ENCODE results near the gene MBOAT7. TPM values are rescaled to one million over a fixed set of nuclear protein-coding genes. Genes with fewer than 3 reads are reported as not detected.

MBOAT7 gene
- total and polyA plus RNA-seq, 2 experiments from 2014 or later: 109 to 133 TPM

- Histone ChIP-seq H3K9ac (no peak overlapping the region), H3K36me3 (ENCODE audit: low read depth) (no peaks in the 10 kb centered on the region; the same call in 1 of the 2 replicates), H3K27ac (no peak overlapping the region), H3F3A (ENCODE audit: insufficient read depth) (no peaks in the 10 kb centered on the region), H3K9me3 (ENCODE audit: low read depth) (no peaks in the 10 kb centered on the region), H3K4me1 (ENCODE audit: insufficient read depth) (no peaks in the 10 kb centered on the region), H4K20me1 (ENCODE audit: insufficient read depth) (no peaks in the 10 kb centered on the region), H2AFZ (no peak overlapping the region), H3K4me2 (ENCODE audit: unreplicated experiment) (no peak overlapping the region), H3K9me2 (ENCODE audit: insufficient read depth) (no peaks in the 10 kb centered on the region), H3K79me2 (ENCODE audit: insufficient read depth) (no peaks in the 10 kb centered on the region), H3K27me3 (replicated peaks; ENCODE audit: insufficient read depth) (no peaks in the 10 kb centered on the region), H3K4me3 (no peak overlapping the region)
- no peak for DNase-seq
- TF ChIP-seq EZH2 (IDR thresholded peaks at IDR 0.05; ENCODE audit: insufficient read depth, poor library complexity, severe bottlenecking): no peak
- TF ChIP-seq EZH2phosphoT487 (IDR thresholded peaks at IDR 0.05; ENCODE audit: insufficient read depth, low read depth): no peak
- in situ Hi-C loops (cut with MboI): no loop called here
- 93 to 94% methylated on average over 25 to 44 of the region's 44 CpGs for WGBS, 2 experiments (ENCODE audit: low coverage in 1 of 2, low lambda C conversion rate in 2 of 2, missing lambda C conversion rate in 2 of 2)
These were observed 61.5 kb downstream of the MBOAT7 start for GRCh38 chr19:54127688-54128440.

- in situ Hi-C loops (cut with MboI): no loop called here
- TF ChIP-seq EZH2phosphoT487 (IDR thresholded peaks at IDR 0.05; ENCODE audit: insufficient read depth, low read depth) (no peak), EZH2 (IDR thresholded peaks at IDR 0.05; ENCODE audit: insufficient read depth, poor library complexity, severe bottlenecking) (no peak)
- Histone ChIP-seq H3K4me1 (ENCODE audit: insufficient read depth) (no peaks in the 10 kb centered on the region), H3K4me2 (ENCODE audit: unreplicated experiment) (no peak overlapping the region), H3K36me3 (ENCODE audit: low read depth) (no peaks in the 10 kb centered on the region), H4K20me1 (ENCODE audit: insufficient read depth) (no peaks in the 10 kb centered on the region), H3K9ac (no peak overlapping the region), H3K9me2 (ENCODE audit: insufficient read depth) (no peaks in the 10 kb centered on the region), H2AFZ (no peak overlapping the region), H3K9me3 (ENCODE audit: low read depth) (no peaks in the 10 kb centered on the region), H3K4me3 (no peak overlapping the region), H3K27ac (no peak overlapping the region), H3K27me3 (replicated peaks; ENCODE audit: insufficient read depth) (no peaks in the 10 kb centered on the region), H3F3A (ENCODE audit: insufficient read depth) (no peaks in the 10 kb centered on the region), H3K79me2 (ENCODE audit: insufficient read depth) (no peaks in the 10 kb centered on the region)
- no peak for DNase-seq
- 87 to 88% methylated on average over 9 of the region's 9 CpGs for WGBS, 2 experiments (ENCODE audit: low coverage in 1 of 2, low lambda C conversion rate in 2 of 2, missing lambda C conversion rate in 2 of 2)
These were observed 63.7 kb downstream of the MBOAT7 start for GRCh38 chr19:54125713-54126112.

DNA sequence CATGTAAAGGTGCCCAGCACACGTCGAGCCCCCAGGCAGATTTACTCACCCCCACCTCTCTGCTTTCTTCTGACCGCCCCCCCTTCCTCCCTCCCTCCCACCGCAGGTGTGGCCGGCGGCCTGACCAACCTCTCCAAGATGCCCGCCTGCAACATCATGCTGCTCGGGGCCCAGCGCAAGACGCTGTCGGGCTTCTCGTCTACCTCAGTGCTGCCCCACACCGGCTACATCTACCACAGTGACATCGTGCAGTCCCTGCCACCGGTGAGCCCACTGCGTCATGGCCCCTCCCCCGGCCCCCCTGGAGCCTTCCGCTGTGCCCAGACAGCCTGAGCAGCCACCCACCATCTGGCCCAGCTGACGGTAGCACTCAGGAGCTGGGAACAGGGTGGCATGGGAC is 65.0 kb downstream of the MBOAT7 start:
- no peak overlapping the region for H3K4me3 ChIP-seq
- H3K27ac ChIP-seq: no peak overlapping the region
- H3K9me2 ChIP-seq (ENCODE audit: insufficient read depth): no peaks in the 10 kb centered on the region
- H3K79me2 ChIP-seq (ENCODE audit: insufficient read depth): no peaks in the 10 kb centered on the region
- no peaks in the 10 kb centered on the region for H3F3A ChIP-seq (ENCODE audit: insufficient read depth)
- in situ Hi-C loops (cut with MboI): no loop called here
- no peaks in the 10 kb centered on the region for H3K9me3 ChIP-seq (ENCODE audit: low read depth)
- H3K36me3 ChIP-seq (ENCODE audit: low read depth): 0 out of 2 replicates have a peak, but pooled peaks cover 4% of the 10 kb centered on the region
- no peak overlapping the region for H3K4me2 ChIP-seq (ENCODE audit: unreplicated experiment)
- DNase-seq: no peak
- WGBS, 2 experiments (ENCODE audit: low coverage in 1 of 2, low lambda C conversion rate in 2 of 2, missing lambda C conversion rate in 2 of 2): 89 to 95% methylated on average over 8 to 19 of the region's 19 CpGs
- no peak overlapping the region for H2AFZ ChIP-seq
- TF ChIP-seq EZH2phosphoT487 (IDR thresholded peaks at IDR 0.05; ENCODE audit: insufficient read depth, low read depth) (no peak), EZH2 (IDR thresholded peaks at IDR 0.05; ENCODE audit: insufficient read depth, poor library complexity, severe bottlenecking) (no peak)
- H3K4me1 ChIP-seq (ENCODE audit: insufficient read depth): no peaks in the 10 kb centered on the region
- no peak overlapping the region for H3K9ac ChIP-seq
- no peaks in the 10 kb centered on the region for H4K20me1 ChIP-seq (ENCODE audit: insufficient read depth)
- H3K27me3 ChIP-seq (replicated peaks; ENCODE audit: insufficient read depth): no peaks in the 10 kb centered on the region

GRCh38 chr19:54123682-54124081 is 65.7 kb downstream of the MBOAT7 start:
- H3K9ac ChIP-seq: no peak overlapping the region
- no peak overlapping the region for H3K4me3 ChIP-seq
- DNase-seq: no peak
- WGBS, 2 experiments (ENCODE audit: low coverage in 1 of 2, low lambda C conversion rate in 2 of 2, missing lambda C conversion rate in 2 of 2): 93 to 97% methylated on average over 14 to 17 of the region's 17 CpGs
- H3K27me3 ChIP-seq (replicated peaks; ENCODE audit: insufficient read depth): no peaks in the 10 kb centered on the region
- H3F3A ChIP-seq (ENCODE audit: insufficient read depth): no peaks in the 10 kb centered on the region
- no peak overlapping the region for H2AFZ ChIP-seq
- H4K20me1 ChIP-seq (ENCODE audit: insufficient read depth): no peaks in the 10 kb centered on the region
- H3K9me3 ChIP-seq (ENCODE audit: low read depth): no peaks in the 10 kb centered on the region
- H3K79me2 ChIP-seq (ENCODE audit: insufficient read depth): no peaks in the 10 kb centered on the region
- no peak overlapping the region for H3K27ac ChIP-seq
- H3K9me2 ChIP-seq (ENCODE audit: insufficient read depth): no peaks in the 10 kb centered on the region
- H3K36me3 ChIP-seq (ENCODE audit: low read depth): 0 out of 2 replicates have a peak, but pooled peaks cover 5% of the 10 kb centered on the region
- in situ Hi-C loops (cut with MboI): no loop called here
- H3K4me1 ChIP-seq (ENCODE audit: insufficient read depth): no peaks in the 10 kb centered on the region
- no peak overlapping the region for H3K4me2 ChIP-seq (ENCODE audit: unreplicated experiment)
- TF ChIP-seq EZH2phosphoT487 (IDR thresholded peaks at IDR 0.05; ENCODE audit: insufficient read depth, low read depth) (no peak), EZH2 (IDR thresholded peaks at IDR 0.05; ENCODE audit: insufficient read depth, poor library complexity, severe bottlenecking) (no peak)

Other genes starting within 250 kb of the MBOAT7 start
- gene CACNG8, start 226.6 kb downstream of the MBOAT7 start, total RNA-seq (2014; rRNA removed; shearing (Covaris generic)): 0.11 TPM in 1 of 2 replicates, not detected in the other
- not detected in 2 replicates for gene CACNG8, start 226.6 kb downstream of the MBOAT7 start, polyA plus RNA-seq (2016; fragmentation: Nextera tagmentation; extraction: Ambion mirVana)
- gene CACNG6, start 197.9 kb downstream of the MBOAT7 start, total RNA-seq (2014; rRNA removed; shearing (Covaris generic)): not detected in 2 replicates
- not detected in 2 replicates for gene CACNG6, start 197.9 kb downstream of the MBOAT7 start, polyA plus RNA-seq (2016; fragmentation: Nextera tagmentation; extraction: Ambion mirVana)
- not detected in 2 replicates for gene VSTM1, start 125.7 kb downstream of the MBOAT7 start, total RNA-seq (2014; rRNA removed; shearing (Covaris generic))
- gene VSTM1, start 125.7 kb downstream of the MBOAT7 start, polyA plus RNA-seq (2016; fragmentation: Nextera tagmentation; extraction: Ambion mirVana): not detected in 2 replicates
- gene TARM1, start 108.2 kb downstream of the MBOAT7 start, total RNA-seq (2014; rRNA removed; shearing (Covaris generic)): not detected in 2 replicates
- gene TARM1, start 108.2 kb downstream of the MBOAT7 start, polyA plus RNA-seq (2016; fragmentation: Nextera tagmentation; extraction: Ambion mirVana): not detected in 2 replicates
- gene OSCAR, start 88.8 kb downstream of the MBOAT7 start, total RNA-seq (2014; rRNA removed; shearing (Covaris generic)): 0.54 TPM in 1 of 2 replicates, not detected in the other
- 2.2 and 2.9 TPM in 2 replicates for gene OSCAR, start 88.8 kb downstream of the MBOAT7 start, polyA plus RNA-seq (2016; fragmentation: Nextera tagmentation; extraction: Ambion mirVana)
- gene NDUFA3, start 86.7 kb downstream of the MBOAT7 start, total RNA-seq (2014; rRNA removed; shearing (Covaris generic)): 15.1 TPM in 1 of 2 replicates, not detected in the other
- gene NDUFA3, start 86.7 kb downstream of the MBOAT7 start, polyA plus RNA-seq (2016; fragmentation: Nextera tagmentation; extraction: Ambion mirVana): 198 and 210 TPM in 2 replicates
- 11.5 and 23.8 TPM in 2 replicates for gene TFPT, start 73.9 kb downstream of the MBOAT7 start, total RNA-seq (2014; rRNA removed; shearing (Covaris generic))
- 29.6 and 30.0 TPM in 2 replicates for gene TFPT, start 73.9 kb downstream of the MBOAT7 start, polyA plus RNA-seq (2016; fragmentation: Nextera tagmentation; extraction: Ambion mirVana)
- 38.4 and 43.9 TPM in 2 replicates for gene PRPF31, start 73.8 kb downstream of the MBOAT7 start, total RNA-seq (2014; rRNA removed; shearing (Covaris generic))
- gene PRPF31, start 73.8 kb downstream of the MBOAT7 start, polyA plus RNA-seq (2016; fragmentation: Nextera tagmentation; extraction: Ambion mirVana): 78.6 and 81.8 TPM in 2 replicates
- 8.9 and 12.6 TPM in 2 replicates for gene CNOT3, start 51.8 kb downstream of the MBOAT7 start, total RNA-seq (2014; rRNA removed; shearing (Covaris generic))
- gene CNOT3, start 51.8 kb downstream of the MBOAT7 start, polyA plus RNA-seq (2016; fragmentation: Nextera tagmentation; extraction: Ambion mirVana): 16.6 and 19.4 TPM in 2 replicates
- 6.6 and 6.9 TPM in 2 replicates for gene LENG1, start 29.9 kb downstream of the MBOAT7 start, total RNA-seq (2014; rRNA removed; shearing (Covaris generic))
- 10.2 and 10.9 TPM in 2 replicates for gene LENG1, start 29.9 kb downstream of the MBOAT7 start, polyA plus RNA-seq (2016; fragmentation: Nextera tagmentation; extraction: Ambion mirVana)
- gene TMC4, start 16.4 kb downstream of the MBOAT7 start, total RNA-seq (2014; rRNA removed; shearing (Covaris generic)): not detected in 2 replicates
- 0.18 TPM in 1 of 2 replicates, not detected in the other for gene TMC4, start 16.4 kb downstream of the MBOAT7 start, polyA plus RNA-seq (2016; fragmentation: Nextera tagmentation; extraction: Ambion mirVana)
- gene TSEN34, start 1.7 kb upstream of the MBOAT7 start, total RNA-seq (2014; rRNA removed; shearing (Covaris generic)): 102 and 105 TPM in 2 replicates
- gene TSEN34, start 1.7 kb upstream of the MBOAT7 start, polyA plus RNA-seq (2016; fragmentation: Nextera tagmentation; extraction: Ambion mirVana): 90.0 TPM in 2 replicates
- 1,319 and 1,498 TPM in 2 replicates for gene RPS9, start 11.3 kb upstream of the MBOAT7 start, total RNA-seq (2014; rRNA removed; shearing (Covaris generic))
- 395 and 404 TPM in 2 replicates for gene RPS9, start 11.3 kb upstream of the MBOAT7 start, polyA plus RNA-seq (2016; fragmentation: Nextera tagmentation; extraction: Ambion mirVana)
- not detected in 2 replicates for gene LILRB3, start 33.4 kb upstream of the MBOAT7 start, total RNA-seq (2014; rRNA removed; shearing (Covaris generic))
- 0.13 and 0.53 TPM in 2 replicates for gene LILRB3, start 33.4 kb upstream of the MBOAT7 start, polyA plus RNA-seq (2016; fragmentation: Nextera tagmentation; extraction: Ambion mirVana)
- not detected in 2 replicates for gene LILRA6, start 53.2 kb upstream of the MBOAT7 start, total RNA-seq (2014; rRNA removed; shearing (Covaris generic))
- not detected in 2 replicates for gene LILRA6, start 53.2 kb upstream of the MBOAT7 start, polyA plus RNA-seq (2016; fragmentation: Nextera tagmentation; extraction: Ambion mirVana)
- gene LILRB5, start 67.7 kb upstream of the MBOAT7 start, total RNA-seq (2014; rRNA removed; shearing (Covaris generic)): not detected in 2 replicates
- not detected in 2 replicates for gene LILRB5, start 67.7 kb upstream of the MBOAT7 start, polyA plus RNA-seq (2016; fragmentation: Nextera tagmentation; extraction: Ambion mirVana)
- gene LILRB2, start 91.5 kb upstream of the MBOAT7 start, total RNA-seq (2014; rRNA removed; shearing (Covaris generic)): not detected in 2 replicates
- gene LILRB2, start 91.5 kb upstream of the MBOAT7 start, polyA plus RNA-seq (2016; fragmentation: Nextera tagmentation; extraction: Ambion mirVana): not detected in 2 replicates
- gene LILRA5, start 123.6 kb upstream of the MBOAT7 start, total RNA-seq (2014; rRNA removed; shearing (Covaris generic)): not detected in 2 replicates
- gene LILRA5, start 123.6 kb upstream of the MBOAT7 start, polyA plus RNA-seq (2016; fragmentation: Nextera tagmentation; extraction: Ambion mirVana): not detected in 2 replicates
- gene LILRA4, start 149.6 kb upstream of the MBOAT7 start, total RNA-seq (2014; rRNA removed; shearing (Covaris generic)): not detected in 2 replicates
- not detected in 2 replicates for gene LILRA4, start 149.6 kb upstream of the MBOAT7 start, polyA plus RNA-seq (2016; fragmentation: Nextera tagmentation; extraction: Ambion mirVana)
- not detected in 2 replicates for gene LAIR1, start 175.4 kb upstream of the MBOAT7 start, total RNA-seq (2014; rRNA removed; shearing (Covaris generic))
- not detected in 2 replicates for gene LAIR1, start 175.4 kb upstream of the MBOAT7 start, polyA plus RNA-seq (2016; fragmentation: Nextera tagmentation; extraction: Ambion mirVana)
- not detected in 2 replicates for gene TTYH1, start 225.9 kb upstream of the MBOAT7 start, total RNA-seq (2014; rRNA removed; shearing (Covaris generic))
- gene TTYH1, start 225.9 kb upstream of the MBOAT7 start, polyA plus RNA-seq (2016; fragmentation: Nextera tagmentation; extraction: Ambion mirVana): 0.05 TPM in 2 replicates

Measured in GM23248 (cell line).